Stomach smooth muscle (tissue), 2 donors: ENCODE measurements around the gene UBXN6.
A peak's percentile ranks its signal among the peaks of the same experiment; 100 is the strongest.

Experiments used
- H3K27ac ChIP-seq: one replicate; pipeline ENCODE4 v1.7.0; 2013; ENCODE audit warnings: mild to moderate bottlenecking, low read length, inconsistent platforms
- H3K27me3 ChIP-seq, 2 donors: one replicate each; pipeline ENCODE4 v1.7.0; 2013; ENCODE audit warnings: low read length in 2 of 2; ENCODE audit not compliant: insufficient read depth in 2 of 2, control insufficient read depth in 1 of 2
- H3K36me3 ChIP-seq, 2 donors: one replicate each; pipeline ENCODE4 v1.7.0; 2013; ENCODE audit warnings: low read length in 2 of 2; ENCODE audit not compliant: control insufficient read depth in 2 of 2, insufficient read depth in 2 of 2
- H3K4me1 ChIP-seq: one replicate; pipeline ENCODE4 v1.7.0; 2013; ENCODE audit warnings: low read length; ENCODE audit not compliant: control insufficient read depth, insufficient read depth
- H3K4me3 ChIP-seq, 2 donors: one replicate each; pipeline ENCODE4 v1.7.0; 2013; ENCODE audit warnings: low read length in 2 of 2
- H3K9ac ChIP-seq, 2 donors: one replicate each; pipeline ENCODE4 v1.7.0; 2013; ENCODE audit warnings: low read length in 2 of 2, mild to moderate bottlenecking in 1 of 2
- H3K9me3 ChIP-seq, 2 donors: one replicate each; pipeline ENCODE4 v1.7.0; 2013; ENCODE audit warnings: low read length in 2 of 2; ENCODE audit not compliant: control insufficient read depth in 2 of 2
- donor health status: healthy.
- donor health status: Pancreatic carcinoma.

Gene UBXN6

DNA sequence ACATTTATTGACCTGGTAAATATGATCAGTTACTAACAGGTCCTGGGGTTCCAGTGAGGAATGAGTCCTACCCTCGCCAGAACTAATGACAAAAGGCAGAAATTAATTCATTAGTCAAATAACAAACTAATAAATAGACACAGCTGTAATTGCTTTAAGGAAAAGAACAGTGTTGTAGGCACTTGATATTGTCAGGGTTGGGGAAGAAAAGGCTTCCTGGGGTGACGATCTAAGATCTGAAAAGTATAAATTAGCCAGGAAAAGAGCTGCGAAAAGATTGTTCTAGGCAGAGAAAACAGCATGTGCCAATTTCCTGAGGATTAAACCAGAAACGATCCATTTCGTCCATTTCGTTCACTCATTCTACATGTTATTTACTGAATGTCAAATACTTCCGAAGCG, 55.8 kb downstream of the UBXN6 start:
- H3K4me1 ChIP-seq = peaks cover 41% of the 10 kb centered on the region

DNA sequence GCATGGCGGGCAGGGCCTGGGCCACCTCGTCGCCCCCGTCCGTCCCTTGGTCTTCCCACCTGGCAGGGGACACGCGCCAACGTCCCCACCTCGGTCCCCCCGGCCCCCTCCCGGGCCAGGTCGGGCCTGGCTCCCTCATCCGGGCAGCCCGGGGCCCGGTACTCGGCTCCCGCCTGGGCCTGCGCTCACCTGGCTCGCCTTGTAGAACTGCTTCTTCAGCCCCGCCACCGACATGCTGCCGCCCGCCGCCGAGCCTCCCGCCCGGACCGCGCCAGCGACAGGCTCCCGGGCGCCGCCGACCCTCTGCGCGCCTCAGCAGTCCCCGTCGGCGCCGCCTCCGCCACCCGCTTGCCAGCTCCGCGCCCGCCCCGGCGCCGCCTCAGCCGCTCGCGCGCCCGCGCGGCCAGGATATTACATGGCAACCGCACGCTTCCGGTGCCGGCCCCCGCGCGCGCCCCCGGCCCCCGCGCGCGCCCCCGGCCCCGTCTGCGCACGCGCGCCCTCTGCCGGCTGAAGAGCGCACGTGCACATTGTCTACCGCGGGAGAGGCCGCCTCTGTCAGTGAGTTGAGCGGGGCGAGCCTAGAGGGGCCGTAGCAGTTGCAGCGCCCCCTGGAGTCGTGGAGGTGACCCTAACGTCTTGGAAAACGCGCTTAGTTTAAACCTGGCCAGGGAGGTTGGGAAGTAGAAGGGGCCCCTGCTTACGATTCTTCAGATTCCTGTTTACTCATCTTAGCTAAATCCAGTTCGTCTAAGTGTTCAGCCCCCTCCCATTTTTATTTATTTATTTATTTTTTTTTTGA, 57.3 kb downstream of the UBXN6 start, which contains the start of gene SH3GL1:
Gene SH3GL1, minus strand, starts transcription at position 413 of the 802 bp plus-strand sequence. Its CDS starts 179 bp downstream, at position 234.
- Histone ChIP-seq H3K36me3 (peaks cover under 1 to 2% of the 10 kb centered on the region in 2 donors), H3K9ac (peak within 1 kb of the TSS; percentile 91), H3K9me3 (no peaks in the 10 kb centered on the region), H3K27me3 (no peaks in the 10 kb centered on the region), H3K4me1 (peaks cover 44% of the 10 kb centered on the region), H3K4me3 (peak within 1 kb of the TSS; percentile 86 to 87), H3K27ac (peak within 1 kb of the TSS; percentile 70)

More for the DNA sequence above, 55.8 kb downstream of the UBXN6 start:
- Histone ChIP-seq H3K9ac (peak overlapping the region; percentile 75 to 89), H3K27me3 (no peaks in the 10 kb centered on the region), H3K4me3 (peak overlapping the region; percentile 54 to 74), H3K36me3 (peaks cover 0 to 2% of the 10 kb centered on the region in 2 donors), H3K27ac (peak overlapping the region; percentile 91), H3K9me3 (no peaks in the 10 kb centered on the region)

DNA sequence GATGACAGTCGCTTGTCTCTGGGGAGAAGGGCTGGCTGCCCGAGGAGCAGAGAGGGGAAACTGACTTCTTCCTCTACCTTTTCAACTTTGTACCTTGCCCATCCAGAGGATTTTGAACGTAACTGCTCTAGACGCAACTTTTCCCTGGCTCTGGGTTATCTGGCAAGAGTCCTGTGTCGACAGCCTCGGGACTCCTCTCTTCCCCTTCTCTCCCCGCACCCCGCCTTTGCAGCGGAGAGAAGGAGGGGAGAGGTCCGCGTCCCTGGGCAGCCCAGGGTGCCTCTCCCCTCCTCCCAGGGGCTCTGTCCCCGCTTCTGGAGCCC, 57.8 kb downstream of the UBXN6 start:
- Histone ChIP-seq H3K27ac (peak overlapping the region; percentile 70), H3K36me3 (peaks cover 5 to 7% of the 10 kb centered on the region in 2 donors), H3K4me3 (peak overlapping the region; percentile 86 to 87), H3K9ac (peak overlapping the region; percentile 91), H3K4me1 (peaks cover 45% of the 10 kb centered on the region), H3K27me3 (no peaks in the 10 kb centered on the region), H3K9me3 (no peaks in the 10 kb centered on the region)

DNA sequence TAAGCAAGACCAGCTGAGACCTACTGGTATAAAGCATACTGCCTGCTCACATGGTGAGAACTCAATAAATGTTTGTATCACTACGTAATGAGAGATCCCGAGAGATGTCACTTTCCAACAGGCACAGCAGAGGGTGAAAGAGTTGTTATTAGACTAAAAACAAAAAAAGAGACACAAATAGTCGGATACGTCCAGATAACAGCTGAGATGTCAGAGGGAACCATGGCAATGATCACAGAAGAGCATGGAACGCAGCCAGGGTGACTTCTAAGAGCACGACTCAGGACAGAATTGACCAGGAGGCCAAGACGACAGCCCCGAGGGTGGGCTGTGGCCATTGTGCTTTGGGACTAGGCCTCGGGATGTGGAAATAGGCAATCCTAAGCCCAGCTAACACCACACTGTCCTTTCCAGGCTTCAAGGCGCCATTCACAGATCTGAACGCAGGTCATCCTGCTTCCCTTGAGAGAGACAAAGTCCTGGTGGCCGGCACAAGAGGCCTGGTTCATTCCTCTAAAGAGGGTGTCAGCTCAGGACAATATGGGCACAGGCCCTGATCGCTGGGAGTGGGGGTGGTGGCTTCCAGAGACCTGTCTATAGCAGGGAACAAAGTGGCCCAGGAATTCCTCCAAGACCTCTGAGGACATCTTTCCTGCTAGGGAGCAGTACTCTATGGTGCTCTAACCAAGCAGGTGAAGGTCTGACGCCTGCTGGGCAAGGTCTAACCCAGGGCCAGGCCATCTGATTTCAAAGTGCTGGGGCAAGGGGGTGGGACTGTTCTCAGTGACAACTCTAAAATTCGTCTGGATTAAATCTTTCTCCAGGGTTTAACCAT, 60.4 kb downstream of the UBXN6 start:
- Histone ChIP-seq H3K9me3 (no peaks in the 10 kb centered on the region), H3K4me1 (peaks cover 45% of the 10 kb centered on the region), H3K27me3 (no peaks in the 10 kb centered on the region), H3K36me3 (peaks cover 5 to 10% of the 10 kb centered on the region in 2 donors), H3K4me3 (no peak overlapping the region), H3K27ac (no peak overlapping the region), H3K9ac (peak overlapping the region in 1 of 2 donors; percentile 58)
